ENCODE data around the gene RAD51B. TPM values are rescaled to one million over a fixed set of nuclear protein-coding genes. Genes with fewer than 3 reads are reported as not detected.

RAD51B gene
- total RNA-seq, 1 experiment from 2014 or later = 14.2 TPM

GRCh38 chr14:67814821-67815220 lies 4.8 kb upstream of the RAD51B start:
- ATAC-seq (no peak), DNase-seq (ENCODE audit: low spot score) (no peak)
- Mint-ChIP-seq H3K27me3 (ENCODE audit: low read depth) (no peaks in the 10 kb centered on the region), H3K27ac (peak overlapping the region; percentile 13), H3K9me3 (no peaks in the 10 kb centered on the region), H3K36me3 (peaks cover 22% of the 10 kb centered on the region), H3K4me1 (peaks cover 21% of the 10 kb centered on the region), H3K4me3 (peak overlapping the region; percentile 83)
- POLR2A ChIA-PET = no interaction called here
- CTCF ChIA-PET = no interaction called here
- TF ChIP-seq IRF2 (CRISPR knock-in tag; IDR thresholded peaks at IDR 0.05; ENCODE audit: borderline replicate concordance, low read depth) (no peak), STAT6 (CRISPR knock-in tag; conservative IDR thresholded peaks at IDR 0.05; ENCODE audit: low read depth) (no peak), PREB (CRISPR knock-in tag; IDR thresholded peaks at IDR 0.05; ENCODE audit: borderline replicate concordance) (no peak), ATF6 (CRISPR knock-in tag; IDR thresholded peaks at IDR 0.05) (no peak), IRF1 (CRISPR knock-in tag; IDR thresholded peaks at IDR 0.05) (no peak), USF1 (CRISPR knock-in tag; IDR thresholded peaks at IDR 0.05) (no peak), FOXP4 (CRISPR knock-in tag; IDR thresholded peaks at IDR 0.05) (no peak), ZNF232 (CRISPR knock-in tag; IDR thresholded peaks at IDR 0.05) (no peak), USF2 (CRISPR knock-in tag; IDR thresholded peaks at IDR 0.05) (no peak), AR (CRISPR knock-in tag; IDR thresholded peaks at IDR 0.05) (no peak), NFE2L1 (CRISPR knock-in tag; IDR thresholded peaks at IDR 0.05) (no peak), ZNF512 (CRISPR knock-in tag; IDR thresholded peaks at IDR 0.05; ENCODE audit: borderline replicate concordance) (no peak), ZBTB43 (CRISPR knock-in tag; IDR thresholded peaks at IDR 0.05) (no peak), SMAD3 (CRISPR knock-in tag; IDR thresholded peaks at IDR 0.05; ENCODE audit: borderline replicate concordance) (no peak), ZNF281 (CRISPR knock-in tag; IDR thresholded peaks at IDR 0.05) (no peak)
